Central memory CD8-positive, alpha-beta T cell (primary cell): ENCODE measurements around the gene NDEL1.
"Not testable (repeated sequence)": the region's sequence is repeated elsewhere in the genome, so short reads cannot be mapped to it uniquely, and the experiment has no call there.

Experiments used
- ATAC-seq: fragments of 150-1000 bp; cut with Tn5 transposase; replicated peaks from 2 replicates; pipeline ENCODE4 v1.10.0; 2022; ENCODE audit warnings: mild to moderate bottlenecking, moderate FRiP score, moderate number of reproducible peaks; ENCODE audit not compliant: poor library complexity, severe bottlenecking; ENCODE audit errors: extremely low read depth
- DNase-seq, 2 donors: peaks; one replicate each; pipeline ENCODE4 v3.0.0; 2021; ENCODE audit warnings: low spot score in 2 of 2
- H3K27ac Mint-ChIP-seq: one replicate; pipeline ENCODE4 v1.8.0; 2022; ENCODE audit warnings: low read depth, mild to moderate bottlenecking, moderate library complexity, mixed read lengths
- H3K27me3 Mint-ChIP-seq: one replicate; pipeline ENCODE4 v1.8.0; 2022; ENCODE audit warnings: mixed read lengths
- H3K36me3 Mint-ChIP-seq: one replicate; pipeline ENCODE4 v1.8.0; 2022; ENCODE audit warnings: mild to moderate bottlenecking, moderate library complexity, mixed read lengths; ENCODE audit not compliant: insufficient read depth
- H3K4me1 Mint-ChIP-seq: one replicate; pipeline ENCODE4 v1.8.0; 2022; ENCODE audit warnings: mixed read lengths
- H3K4me3 Mint-ChIP-seq: one replicate; pipeline ENCODE4 v1.8.0; 2022; ENCODE audit warnings: mild to moderate bottlenecking, moderate library complexity, mixed read lengths
- H3K9me3 Mint-ChIP-seq: one replicate; pipeline ENCODE4 v1.8.0; 2022; ENCODE audit warnings: mixed read lengths

NDEL1 gene, protein sequence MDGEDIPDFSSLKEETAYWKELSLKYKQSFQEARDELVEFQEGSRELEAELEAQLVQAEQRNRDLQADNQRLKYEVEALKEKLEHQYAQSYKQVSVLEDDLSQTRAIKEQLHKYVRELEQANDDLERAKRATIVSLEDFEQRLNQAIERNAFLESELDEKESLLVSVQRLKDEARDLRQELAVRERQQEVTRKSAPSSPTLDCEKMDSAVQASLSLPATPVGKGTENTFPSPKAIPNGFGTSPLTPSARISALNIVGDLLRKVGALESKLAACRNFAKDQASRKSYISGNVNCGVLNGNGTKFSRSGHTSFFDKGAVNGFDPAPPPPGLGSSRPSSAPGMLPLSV

DNA sequence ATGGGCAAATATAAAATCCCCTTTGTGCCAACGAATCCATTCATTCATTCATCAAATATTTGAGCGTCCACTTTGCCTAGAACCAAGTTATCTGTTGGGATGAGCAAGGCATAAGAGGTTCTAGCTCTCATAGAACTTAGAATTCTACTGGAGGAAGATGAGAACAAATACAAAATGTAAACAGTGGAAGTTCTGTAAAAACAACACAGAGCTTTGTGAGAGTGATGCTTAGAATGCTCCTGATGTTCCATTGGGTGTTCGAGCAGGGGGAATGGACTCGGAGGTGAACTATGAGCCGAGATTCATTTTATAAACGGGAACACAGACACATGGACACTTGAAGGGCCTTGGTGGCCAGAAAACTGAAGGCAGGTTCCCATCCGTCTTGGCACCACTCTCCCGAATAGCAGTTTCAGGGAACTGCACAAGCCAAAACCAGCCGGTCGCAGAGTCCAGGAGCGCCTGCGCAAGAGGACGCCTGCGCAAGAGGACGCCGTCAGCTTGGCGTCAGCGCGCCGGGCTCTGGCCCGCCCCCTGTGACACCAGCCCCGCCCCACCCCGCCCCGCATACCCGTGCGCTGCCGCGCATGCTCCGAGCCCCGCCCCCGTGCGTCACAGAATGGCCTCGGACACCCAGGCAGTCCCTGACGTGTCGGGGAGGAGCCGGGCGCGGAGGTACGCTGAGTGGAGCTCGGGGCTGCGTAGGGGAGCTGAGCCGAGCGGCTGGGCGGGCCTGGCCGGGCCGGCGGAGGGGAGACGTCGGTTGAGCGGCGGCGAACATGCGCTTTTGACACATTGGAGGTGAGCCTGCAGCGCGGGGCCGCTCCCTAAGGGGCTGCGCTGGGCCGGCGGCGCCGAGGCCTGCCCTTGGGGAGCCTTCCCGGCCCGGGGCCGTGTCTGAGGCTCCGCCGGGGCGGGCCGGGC is at the start of gene NDEL1:
TSS of gene NDEL1 (plus strand) at position 640 of the 924 bp plus-strand sequence. CDS start 8,388 bp downstream, outside the sequence.
- ATAC-seq (peak; percentile 99), DNase-seq (peak; percentile 97 to 99)
- Mint-ChIP-seq H3K27me3 (no peaks in the 10 kb centered on the region), H3K36me3 (peaks cover 25% of the 10 kb centered on the region), H3K4me3 (peak within 1 kb of the TSS; percentile 99), H3K27ac (peak within 1 kb of the TSS; percentile 98), H3K4me1 (peaks cover 16% of the 10 kb centered on the region), H3K9me3 (no peaks in the 10 kb centered on the region)

DNA sequence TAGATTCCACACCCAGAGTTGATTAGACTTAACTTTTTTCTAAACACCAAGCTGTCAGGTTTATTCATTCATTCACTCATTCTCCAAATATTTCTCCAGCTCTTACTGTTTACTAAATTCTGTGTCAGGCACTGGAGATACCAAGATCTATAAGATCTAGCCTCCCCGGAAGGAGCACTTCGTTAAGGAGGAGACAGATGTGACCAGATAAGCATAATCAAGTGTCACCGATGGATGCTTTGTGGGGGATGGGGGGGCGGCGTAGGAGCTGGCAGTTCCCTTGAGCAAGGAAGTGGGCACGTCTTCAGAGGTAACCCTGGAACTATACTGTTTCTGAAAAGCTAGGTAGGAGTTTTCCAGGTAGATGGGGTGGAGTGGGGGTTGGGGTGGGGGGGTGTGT is 48.8 kb upstream of the NDEL1 start:
- Mint-ChIP-seq H3K27ac (no peak overlapping the region), H3K4me3 (no peak overlapping the region), H3K36me3 (peaks cover 27% of the 10 kb centered on the region), H3K9me3 (no peaks in the 10 kb centered on the region), H3K27me3 (no peaks in the 10 kb centered on the region), H3K4me1 (peaks cover 60% of the 10 kb centered on the region)
- DNase-seq (no peak), ATAC-seq (no peak)

DNA sequence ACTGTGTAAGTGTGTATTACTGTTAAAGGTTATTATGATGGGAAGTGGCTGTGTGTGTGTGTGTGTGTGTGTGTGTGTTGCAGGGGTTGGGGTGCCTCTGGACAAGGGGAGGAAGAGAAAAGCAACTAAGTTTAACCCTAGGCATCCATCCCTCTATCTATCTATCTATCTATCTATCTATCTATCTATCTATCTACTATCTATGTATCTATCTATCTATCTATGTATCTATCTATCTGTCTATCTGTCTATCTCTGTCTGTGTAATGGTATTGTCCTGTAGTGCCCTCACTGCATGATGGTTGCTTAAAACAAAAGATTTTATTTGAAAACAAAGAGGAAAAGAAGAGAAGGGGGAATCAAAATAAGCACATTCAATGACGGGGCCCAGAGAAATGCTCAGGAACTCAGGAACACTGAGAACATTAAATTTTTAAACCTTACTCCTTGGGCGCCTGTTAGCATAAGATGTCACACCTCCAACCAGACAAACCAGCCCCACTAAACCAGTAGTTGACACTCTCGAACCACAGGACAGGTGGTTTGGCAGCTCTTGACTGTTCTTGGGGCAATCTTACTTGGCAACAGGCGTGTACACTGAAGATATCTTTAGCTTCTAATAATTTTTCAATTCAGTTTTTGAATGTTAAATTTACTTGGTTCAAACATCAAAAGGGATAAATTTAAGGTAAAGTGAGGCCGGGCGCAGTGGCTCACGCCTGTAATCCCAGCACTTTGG is 47.6 kb upstream of the NDEL1 start:
- DNase-seq (peak in 1 of 2 donors; percentile 71), ATAC-seq (peak; percentile 77)
- Mint-ChIP-seq H3K27ac (peak overlapping the region; percentile 77), H3K36me3 (peaks cover 15% of the 10 kb centered on the region), H3K27me3 (no peaks in the 10 kb centered on the region), H3K4me1 (peaks cover 53% of the 10 kb centered on the region), H3K4me3 (peak overlapping the region; percentile 50), H3K9me3 (no peaks in the 10 kb centered on the region)

DNA sequence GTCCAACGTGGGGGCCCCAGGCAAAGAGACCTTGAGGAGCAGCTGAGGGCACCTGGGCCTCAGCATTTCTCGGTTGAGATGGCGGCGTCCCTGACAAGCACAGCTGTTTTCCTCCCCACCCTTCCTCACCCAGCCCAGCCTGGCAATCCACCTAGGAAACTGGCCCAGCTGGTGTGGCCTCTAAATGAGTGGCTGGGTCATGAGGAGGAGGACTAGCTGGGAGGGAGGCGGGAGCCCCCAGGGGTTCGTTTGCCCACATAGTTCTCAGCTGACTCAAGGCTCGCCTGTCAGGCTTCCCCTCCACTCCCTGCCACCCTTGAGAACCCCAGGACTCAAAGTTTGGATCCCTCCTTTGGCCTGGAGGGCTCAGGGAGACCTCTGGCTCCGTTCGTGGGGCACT is 44.0 kb upstream of the NDEL1 start:
- H3K27me3 Mint-ChIP-seq = peaks cover 12% of the 10 kb centered on the region
- no peak overlapping the region for H3K4me3 Mint-ChIP-seq
- ATAC-seq (no peak), DNase-seq (no peak)
- no peaks in the 10 kb centered on the region for H3K9me3 Mint-ChIP-seq
- peaks cover 40% of the 10 kb centered on the region for H3K4me1 Mint-ChIP-seq
- H3K36me3 Mint-ChIP-seq = peaks cover 5% of the 10 kb centered on the region
- no peak overlapping the region for H3K27ac Mint-ChIP-seq

DNA sequence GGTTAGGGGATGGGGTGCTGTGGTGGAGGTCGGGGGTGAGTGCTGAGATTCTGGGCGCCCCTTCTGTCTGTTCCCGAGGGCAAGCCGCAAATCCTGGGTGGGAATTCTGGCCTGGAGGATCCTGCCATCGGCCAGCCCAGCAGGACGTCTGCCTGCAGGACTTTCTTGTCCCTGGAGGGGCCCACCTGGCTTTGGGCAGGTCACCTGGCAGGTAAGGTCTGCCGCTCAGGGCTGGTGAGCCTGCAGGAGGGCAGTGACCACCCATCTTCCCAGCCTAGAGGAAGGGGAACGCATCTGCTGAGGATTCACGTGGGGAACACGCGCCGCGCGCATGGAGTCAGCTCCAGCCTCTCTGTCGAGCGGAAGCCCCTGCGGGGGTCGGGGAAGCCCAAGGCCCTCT is 43.4 kb upstream of the NDEL1 start:
- DNase-seq = no peak
- peaks cover 12% of the 10 kb centered on the region for H3K27me3 Mint-ChIP-seq
- H3K4me1 Mint-ChIP-seq = peaks cover 36% of the 10 kb centered on the region
- H3K4me3 Mint-ChIP-seq = no peak overlapping the region
- H3K36me3 Mint-ChIP-seq = peaks cover 5% of the 10 kb centered on the region
- ATAC-seq = no peak
- H3K9me3 Mint-ChIP-seq = no peaks in the 10 kb centered on the region
- H3K27ac Mint-ChIP-seq = no peak overlapping the region

DNA sequence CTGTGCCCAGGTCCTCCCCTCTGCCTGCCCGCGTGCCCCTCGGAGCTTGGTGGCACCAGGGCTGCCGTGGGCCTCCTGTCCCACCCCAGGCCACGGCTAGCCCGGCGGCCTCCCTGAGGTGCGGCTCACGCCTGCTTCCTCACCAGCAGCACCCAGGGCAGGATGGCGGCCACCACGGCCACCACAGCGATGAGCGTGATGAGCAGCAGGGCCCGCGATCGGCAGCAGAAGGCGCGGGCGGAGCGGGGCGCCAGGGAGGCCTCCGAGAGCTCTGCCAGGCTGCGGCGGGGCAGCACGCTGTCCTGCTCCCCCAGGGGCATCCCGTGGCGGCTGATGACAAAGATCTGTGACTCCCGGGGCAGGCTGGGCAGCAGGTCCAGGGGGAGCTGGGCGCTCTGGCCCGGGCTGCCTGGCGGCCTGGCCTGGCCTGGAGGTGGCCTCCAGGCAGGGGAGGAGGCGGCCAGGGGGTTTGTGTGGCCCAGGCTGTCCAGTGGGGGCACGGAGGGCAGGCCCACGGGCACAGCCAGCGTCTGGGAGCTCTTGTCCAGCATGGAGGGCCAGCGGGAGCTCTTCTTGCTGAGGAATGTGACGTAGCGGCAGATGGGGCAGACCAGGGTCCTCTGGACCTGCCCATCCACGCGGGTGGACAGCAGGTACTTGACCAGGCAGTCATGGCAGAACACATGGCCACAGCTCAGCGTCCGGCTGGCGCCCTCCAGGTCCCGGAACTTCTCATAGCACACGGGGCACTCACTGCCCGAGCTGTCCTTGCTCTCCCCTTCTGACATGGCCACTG is 42.8 kb upstream of the NDEL1 start:
- Mint-ChIP-seq H3K27me3 (peaks cover 17% of the 10 kb centered on the region), H3K4me1 (peaks cover 30% of the 10 kb centered on the region), H3K9me3 (no peaks in the 10 kb centered on the region), H3K27ac (peak overlapping the region; percentile 94), H3K4me3 (peak overlapping the region; percentile 42), H3K36me3 (peaks cover 5% of the 10 kb centered on the region)
- no peak for DNase-seq
- ATAC-seq = no peak

DNA sequence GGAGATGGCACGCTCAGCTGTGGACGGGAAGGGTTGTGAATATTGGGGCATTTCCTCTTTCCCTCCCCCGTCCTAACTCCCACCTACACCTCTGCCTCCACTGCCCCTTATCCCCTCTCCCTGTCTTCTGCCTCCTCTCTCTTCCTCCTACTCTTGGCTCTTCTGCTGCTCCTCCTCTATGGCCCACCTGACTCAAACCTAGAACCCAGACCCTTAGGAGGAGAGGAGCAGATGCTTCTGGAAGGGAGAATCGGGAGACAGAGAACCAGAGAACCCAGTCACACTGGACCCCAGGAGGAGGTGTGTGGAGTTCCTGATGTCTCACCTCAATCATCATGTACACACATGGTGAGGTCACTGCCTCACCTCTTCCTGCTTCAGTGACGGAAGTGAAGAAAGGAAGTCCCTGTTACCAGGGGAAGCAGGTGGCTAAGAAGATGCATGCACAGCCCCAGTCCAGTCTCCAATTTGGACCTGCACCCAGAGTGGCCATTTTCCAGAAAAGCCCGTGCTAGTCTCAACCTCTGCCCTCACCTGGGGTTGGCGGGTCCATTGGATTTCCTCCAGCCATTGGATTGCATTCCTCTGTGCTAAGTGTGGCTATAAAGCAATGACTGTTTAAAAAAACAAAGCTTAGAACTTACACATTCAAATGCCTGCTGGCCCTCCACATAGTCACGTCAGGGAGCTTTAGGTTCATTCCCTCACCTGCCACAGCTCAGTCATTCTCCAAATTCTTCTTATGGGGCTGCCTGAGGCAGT is 42.0 kb upstream of the NDEL1 start:
- H3K9me3 Mint-ChIP-seq = no peaks in the 10 kb centered on the region
- ATAC-seq (peak; percentile 97), DNase-seq (peak in 1 of 2 donors; percentile 42)
- peaks cover 23% of the 10 kb centered on the region for H3K27me3 Mint-ChIP-seq
- H3K4me1 Mint-ChIP-seq = peaks cover 22% of the 10 kb centered on the region
- H3K4me3 Mint-ChIP-seq = peak overlapping the region; percentile 42
- H3K27ac Mint-ChIP-seq = peak overlapping the region; percentile 94
- peaks cover 5% of the 10 kb centered on the region for H3K36me3 Mint-ChIP-seq

DNA sequence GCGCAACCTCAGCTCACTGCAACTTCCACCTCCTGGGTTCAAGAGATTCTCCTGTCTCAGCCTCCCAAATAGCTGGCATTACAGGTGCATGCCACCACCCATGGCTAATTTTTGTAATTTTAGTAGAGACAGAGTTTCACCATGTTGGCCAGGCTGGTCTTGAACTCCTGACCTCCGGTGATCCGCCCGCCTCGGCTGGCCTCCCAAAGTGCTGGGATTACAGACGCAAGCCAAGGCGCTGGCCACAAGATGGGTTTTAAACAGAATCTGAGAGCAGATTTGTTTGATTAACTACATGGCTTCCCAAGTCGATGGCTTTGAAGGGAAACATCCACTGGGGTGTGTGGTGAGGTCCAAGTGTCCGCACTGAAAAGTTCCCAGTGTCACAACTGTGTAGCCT is 41.2 kb upstream of the NDEL1 start:
- not testable (repeated sequence) for H3K9me3 Mint-ChIP-seq, H3K36me3 Mint-ChIP-seq, H3K27ac Mint-ChIP-seq, H3K4me3 Mint-ChIP-seq, ATAC-seq, DNase-seq
- peaks cover 16% of the 10 kb centered on the region for H3K4me1 Mint-ChIP-seq
- peaks cover 23% of the 10 kb centered on the region for H3K27me3 Mint-ChIP-seq

DNA sequence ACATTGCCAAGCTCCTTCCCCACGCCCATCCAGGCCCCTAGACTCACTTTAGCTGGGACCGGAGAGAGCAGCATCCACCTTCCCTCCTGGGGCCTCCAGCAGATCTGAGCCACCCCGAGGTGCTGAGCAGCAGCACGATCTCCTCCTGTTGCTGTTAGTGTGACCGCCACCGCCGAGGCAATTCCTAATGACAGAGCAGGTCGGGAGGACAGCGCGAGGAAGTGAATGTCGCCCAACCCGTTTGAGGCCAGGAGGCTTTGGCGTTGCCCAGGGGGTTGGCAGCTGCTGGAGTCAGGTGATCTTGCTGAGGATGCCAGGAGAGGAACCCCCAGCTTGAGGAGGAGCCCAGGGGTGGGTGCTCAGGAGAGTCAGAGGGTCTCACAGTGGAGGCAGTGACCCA is 38.0 kb upstream of the NDEL1 start, which contains the start of gene RNF222:
TSS of gene RNF222 (minus strand) at position 192 of the 400 bp plus-strand sequence. CDS start 4,366 bp downstream, outside the sequence.
- peaks cover 3% of the 10 kb centered on the region for H3K36me3 Mint-ChIP-seq
- no peak within 1 kb of the TSS for H3K4me3 Mint-ChIP-seq
- peaks cover 12% of the 10 kb centered on the region for H3K4me1 Mint-ChIP-seq
- H3K9me3 Mint-ChIP-seq = no peaks in the 10 kb centered on the region
- H3K27me3 Mint-ChIP-seq = peaks cover 42% of the 10 kb centered on the region
- DNase-seq = no peak
- no peak for ATAC-seq
- peak within 1 kb of the TSS; percentile 42 for H3K27ac Mint-ChIP-seq

DNA sequence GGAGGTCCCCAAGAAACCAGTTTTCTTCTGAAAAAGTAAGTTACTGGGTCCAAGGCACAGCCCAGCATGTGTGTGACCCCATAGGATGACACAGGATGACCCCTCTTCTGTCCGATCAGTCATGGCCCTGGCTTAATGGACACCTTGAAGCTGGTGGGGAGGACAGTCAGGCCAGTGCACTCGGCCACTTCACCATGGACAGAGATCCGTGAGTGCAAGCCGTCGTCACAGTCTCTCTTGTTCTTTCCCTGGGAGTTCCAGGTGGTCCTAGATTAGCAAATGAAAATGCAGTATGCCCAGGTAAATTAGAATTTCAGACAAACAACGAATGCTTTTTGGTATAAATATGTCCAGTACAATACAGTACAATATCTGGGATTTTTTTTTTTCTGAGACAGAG is 36.7 kb upstream of the NDEL1 start:
- Mint-ChIP-seq H3K27ac (no peak overlapping the region), H3K9me3 (no peaks in the 10 kb centered on the region), H3K27me3 (peaks cover 51% of the 10 kb centered on the region), H3K4me1 (peaks cover 4% of the 10 kb centered on the region), H3K4me3 (no peak overlapping the region), H3K36me3 (no peaks in the 10 kb centered on the region)
- DNase-seq (no peak), ATAC-seq (no peak)

DNA sequence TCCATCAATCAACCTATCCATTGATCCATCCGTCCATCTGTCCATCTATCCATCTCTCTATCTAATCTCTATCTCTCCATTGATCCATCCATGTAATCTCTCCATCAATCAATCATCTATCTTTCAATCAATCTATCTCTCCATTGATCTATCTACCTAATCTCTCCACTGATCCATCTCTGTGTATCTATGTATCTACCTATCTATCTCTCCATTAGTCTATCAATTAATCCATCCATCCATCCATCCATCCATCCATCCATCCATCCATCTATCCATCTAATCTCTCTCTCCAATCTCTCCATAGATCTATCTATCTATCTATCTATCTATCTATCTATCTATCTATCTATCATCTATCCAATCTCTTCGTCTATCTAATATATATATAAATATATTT is 34.6 kb upstream of the NDEL1 start:
- H3K4me1 Mint-ChIP-seq = no peaks in the 10 kb centered on the region
- H3K27me3 Mint-ChIP-seq = peaks cover 45% of the 10 kb centered on the region
- no peak overlapping the region for H3K27ac Mint-ChIP-seq

More for the DNA sequence above, 34.6 kb upstream of the NDEL1 start:
- ATAC-seq (no peak), DNase-seq (no peak)
- H3K4me3 Mint-ChIP-seq = no peak overlapping the region
- no peaks in the 10 kb centered on the region for H3K9me3 Mint-ChIP-seq
- no peaks in the 10 kb centered on the region for H3K36me3 Mint-ChIP-seq
